GM19395 (cell line): ENCODE data around the gene VAV2.

Source experiments
- ATAC-seq: cut with Tn5 transposase; IDR thresholded peaks from one replicate; pipeline ENCODE4 v1.9.1; 2021; ENCODE audit warnings: mild to moderate bottlenecking, moderate library complexity; ENCODE audit not compliant: unreplicated experiment

Gene VAV2

DNA sequence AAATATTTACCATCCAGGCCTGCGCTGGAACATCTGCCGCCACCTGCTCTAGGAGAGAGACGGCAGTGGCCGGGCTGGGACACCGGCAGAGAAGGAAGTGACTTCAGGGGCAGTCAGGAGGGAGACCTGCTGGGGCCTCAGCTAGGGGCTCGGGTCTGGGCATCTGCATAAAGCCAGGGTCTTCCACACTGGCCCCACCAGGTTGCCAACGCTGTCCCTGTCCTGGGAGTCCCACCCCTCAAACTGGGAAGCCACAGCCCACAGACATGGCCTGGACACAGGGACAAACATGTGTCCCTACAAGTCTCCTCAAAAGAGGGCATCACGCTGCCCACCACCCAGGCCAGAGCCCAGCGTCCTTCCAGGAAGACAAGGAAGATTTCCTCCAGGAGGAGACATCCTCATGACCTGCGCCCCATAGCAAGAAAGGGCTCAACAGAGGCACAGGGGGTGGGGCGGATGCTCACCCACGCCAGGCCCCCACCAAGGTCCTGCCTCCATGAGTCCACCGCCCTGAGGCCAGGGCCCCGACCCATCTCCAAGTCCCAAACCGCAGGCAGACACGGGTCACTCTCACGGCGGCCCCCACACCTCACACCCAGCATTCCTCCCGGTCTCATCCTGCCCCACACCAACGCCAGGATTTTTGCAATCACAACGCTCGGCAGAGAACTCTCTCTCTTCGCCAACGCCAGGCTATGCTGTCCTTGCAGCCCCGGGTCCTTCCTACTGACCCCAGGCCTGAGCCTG is 9.0 kb downstream of the VAV2 start:
- no peak for ATAC-seq

DNA sequence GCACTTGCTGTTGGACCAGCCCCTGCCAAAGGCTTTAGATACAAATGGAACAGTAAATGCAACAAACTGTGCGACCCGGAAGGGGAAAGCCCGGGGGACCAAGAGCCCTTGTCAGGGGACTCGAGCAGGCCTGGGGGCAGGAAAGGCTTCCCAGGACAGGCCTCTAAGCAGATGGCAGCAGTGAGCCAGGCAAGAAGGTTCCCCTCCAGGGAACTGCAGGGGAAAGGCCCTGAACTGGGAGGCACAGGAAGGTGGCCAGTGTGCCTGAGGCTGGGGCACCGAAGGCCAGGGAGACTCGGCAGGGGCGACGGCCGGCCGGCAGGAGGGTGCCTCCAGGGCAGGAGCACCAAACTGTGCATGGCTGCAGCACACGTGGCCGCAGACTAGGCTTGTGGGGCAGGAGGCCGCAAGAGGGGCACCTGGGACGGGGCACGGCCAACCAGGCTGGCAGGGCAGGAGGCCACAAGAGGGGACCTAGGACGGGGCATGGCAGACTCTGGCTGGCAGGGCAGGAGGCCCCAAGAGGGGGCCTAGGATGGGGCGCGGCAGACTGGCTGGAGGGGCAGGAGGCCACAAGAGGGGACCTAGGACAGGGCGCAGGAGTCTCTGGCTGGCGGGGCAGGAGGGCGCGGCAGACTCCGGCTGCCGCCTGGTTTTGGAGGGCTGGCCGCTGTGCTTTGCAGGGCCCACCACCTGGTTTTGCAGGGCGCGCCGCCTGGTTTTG is 10.0 kb downstream of the VAV2 start:
- ATAC-seq, result no peak

DNA sequence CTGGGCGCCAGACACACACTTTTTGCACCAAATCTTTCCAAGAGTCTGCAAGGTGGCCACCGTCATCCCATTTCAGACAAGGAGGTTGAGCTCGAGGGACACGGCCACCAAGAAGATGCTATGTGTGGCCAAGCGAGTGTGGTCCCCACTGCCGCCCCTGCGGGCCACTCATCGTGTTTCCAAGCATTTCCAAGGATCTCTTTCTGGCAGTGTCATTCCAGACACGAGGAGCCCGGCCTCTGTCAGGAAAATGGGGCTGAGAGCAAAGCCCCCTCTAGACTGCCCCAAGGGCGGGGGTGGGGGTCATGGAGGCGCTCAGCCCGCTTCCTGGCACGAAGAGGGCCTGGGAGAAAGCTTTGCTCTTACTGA is 10.6 kb downstream of the VAV2 start:
- no peak for ATAC-seq

DNA sequence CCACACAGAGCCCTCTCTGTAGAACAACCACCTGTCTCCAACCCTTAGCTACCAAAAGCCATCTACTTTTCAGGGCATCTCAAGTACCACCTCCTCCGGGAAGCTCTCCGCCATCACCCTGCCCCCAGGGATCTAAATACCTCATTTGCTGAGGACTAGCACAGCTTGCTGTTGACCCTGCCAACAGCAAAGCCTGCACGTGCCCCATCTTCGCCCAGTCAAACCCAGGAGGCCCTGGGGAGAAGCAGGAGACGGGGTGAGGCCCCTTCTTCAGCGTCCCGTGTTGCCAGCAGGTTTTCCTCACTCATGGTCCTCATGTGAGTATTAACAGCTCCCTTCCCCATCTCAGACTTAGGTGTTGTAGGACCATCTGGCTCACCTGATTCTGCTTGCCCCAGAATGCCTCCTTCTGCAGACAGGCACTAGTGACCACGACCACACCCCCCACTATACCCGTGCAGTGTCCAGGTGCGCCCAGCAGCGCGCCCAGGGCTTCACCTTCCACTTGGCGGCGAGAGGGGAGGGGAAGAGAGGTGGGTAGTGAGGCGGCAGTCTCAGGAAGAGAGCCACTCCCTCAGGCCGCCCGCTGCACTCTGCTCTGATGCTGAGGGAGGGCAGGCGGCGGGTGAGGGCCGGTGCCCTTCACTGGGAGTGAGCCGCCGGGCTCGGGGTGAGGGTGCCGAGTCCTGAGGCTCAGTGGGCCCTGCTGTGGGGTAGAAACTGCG is 11.1 kb downstream of the VAV2 start:
- ATAC-seq, result no peak

DNA sequence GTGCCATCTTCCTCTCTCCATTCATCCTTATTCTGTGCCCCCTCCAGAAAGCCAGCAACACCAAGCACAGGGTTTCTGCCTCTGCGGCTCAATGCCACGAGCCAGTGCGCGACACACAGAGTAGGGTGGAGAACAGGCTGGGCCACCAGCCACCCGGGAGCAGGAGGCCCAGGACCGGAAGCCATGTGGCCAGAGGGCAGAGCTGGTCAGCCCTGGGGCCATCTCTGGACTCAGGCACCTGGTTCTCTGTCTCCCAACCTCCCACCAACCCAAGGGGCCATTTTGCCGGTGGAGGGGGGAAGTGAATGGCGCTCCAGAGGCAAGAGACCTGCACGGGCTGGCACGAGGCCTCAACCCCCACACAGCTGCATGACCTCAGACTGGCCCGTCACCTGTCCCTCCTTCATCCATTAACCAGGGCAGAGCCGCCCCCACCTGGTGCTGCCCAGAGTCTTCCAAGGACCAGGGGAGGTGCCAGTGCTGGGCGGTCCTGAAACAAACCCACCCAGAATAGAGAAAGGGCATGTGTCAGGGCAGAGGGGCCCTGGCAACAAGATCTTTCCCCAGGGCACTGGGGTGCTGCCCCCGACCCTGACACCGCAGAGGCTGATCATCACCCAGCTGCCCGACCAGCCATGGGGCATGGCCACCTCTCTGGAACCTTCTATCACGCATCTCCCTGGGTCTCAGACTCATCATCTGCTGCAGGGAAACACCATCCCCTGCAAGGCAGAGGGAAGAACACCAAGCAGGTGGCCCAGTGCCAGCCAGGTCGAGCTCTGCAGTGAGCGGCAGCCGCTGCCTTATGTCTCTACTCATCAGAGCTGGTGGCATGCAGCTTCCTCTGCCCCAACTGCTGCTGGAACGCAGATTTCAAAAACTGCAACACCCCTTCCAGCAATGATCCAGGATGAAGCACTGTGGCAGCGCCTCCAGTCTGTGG is 11.9 kb downstream of the VAV2 start:
- no peak for ATAC-seq

DNA sequence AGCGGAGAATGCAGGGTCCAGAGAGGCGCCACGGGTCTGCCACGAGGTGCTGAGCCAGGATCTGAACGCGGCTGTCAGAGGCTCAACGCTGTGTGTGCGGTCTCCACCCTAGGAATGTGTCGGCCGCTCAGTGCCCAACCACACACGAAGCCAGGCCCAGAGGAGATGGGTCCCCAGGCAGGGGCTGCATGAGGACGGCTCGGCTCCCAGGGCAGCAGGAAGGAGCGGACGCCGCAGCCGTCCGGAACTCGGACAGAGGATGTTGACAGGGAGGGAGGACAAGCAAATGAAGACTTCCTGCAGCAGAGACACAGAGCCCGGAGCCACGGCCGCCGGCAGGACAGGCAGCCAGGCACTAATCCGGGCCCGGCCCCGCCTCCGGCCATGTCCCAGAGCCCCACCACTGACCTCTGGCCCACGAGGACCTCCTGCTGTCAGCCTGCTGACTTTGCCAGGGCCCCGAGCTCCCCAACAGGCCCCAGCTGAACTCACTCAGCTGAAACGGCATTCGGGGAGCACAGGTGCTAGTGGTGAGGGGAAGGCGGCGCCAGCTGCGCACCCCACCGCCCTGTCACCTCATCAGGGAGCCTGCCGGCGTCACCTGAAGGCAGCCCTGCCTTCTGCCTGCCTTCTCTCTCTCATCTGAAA is 12.7 kb downstream of the VAV2 start:
- no peak for ATAC-seq

DNA sequence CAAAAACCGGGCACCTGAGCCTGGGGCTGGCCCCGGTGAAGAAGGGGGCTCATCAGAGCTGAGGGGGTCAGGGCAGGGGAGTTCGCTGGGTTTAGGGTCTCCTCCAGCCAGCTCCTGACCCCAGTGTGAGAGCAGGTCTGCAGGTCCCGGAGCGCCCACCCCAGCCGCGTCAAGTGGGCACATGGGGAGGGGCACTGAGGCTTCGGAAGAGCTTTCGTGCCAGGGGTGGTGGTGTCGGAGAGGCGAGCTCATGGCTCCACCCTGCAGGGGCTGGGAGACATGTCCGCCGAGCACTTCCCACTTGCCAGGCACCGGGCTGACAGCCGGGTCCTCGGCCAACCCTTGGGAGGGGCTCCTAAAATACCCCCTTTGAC is 13.2 kb downstream of the VAV2 start:
- ATAC-seq, result no peak

DNA sequence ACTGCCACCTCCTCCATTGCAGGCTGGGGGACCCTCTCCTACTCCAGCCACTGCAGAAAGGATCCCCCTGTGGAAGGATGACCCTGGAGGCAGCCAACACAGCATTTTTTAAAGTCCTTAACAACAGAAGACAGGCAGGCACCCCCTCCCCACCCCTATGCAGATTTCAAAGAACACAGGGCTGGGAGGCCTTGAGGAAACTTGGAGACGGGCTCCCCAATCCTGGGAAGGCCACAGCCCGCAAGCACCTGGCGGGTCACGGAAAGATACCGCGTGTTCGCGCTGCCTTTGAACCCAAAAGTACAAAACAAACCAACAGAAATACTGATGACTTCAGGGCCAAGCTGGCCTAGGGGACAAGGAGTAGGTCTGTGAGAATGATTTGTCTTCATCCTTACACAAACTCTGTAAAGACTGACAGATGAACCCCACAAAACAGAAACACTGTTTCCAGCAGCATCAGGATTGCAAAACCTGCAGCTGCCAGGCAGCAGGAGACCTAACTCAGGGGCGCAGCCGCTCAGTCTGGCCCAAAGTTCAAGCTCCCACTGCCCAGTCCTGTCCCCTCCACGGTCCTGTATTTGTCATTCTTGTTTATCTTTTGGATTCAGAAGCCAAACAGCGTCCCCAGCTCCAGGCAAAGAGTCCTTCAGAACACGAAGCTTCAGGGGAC is 13.8 kb downstream of the VAV2 start:
- no peak for ATAC-seq

DNA sequence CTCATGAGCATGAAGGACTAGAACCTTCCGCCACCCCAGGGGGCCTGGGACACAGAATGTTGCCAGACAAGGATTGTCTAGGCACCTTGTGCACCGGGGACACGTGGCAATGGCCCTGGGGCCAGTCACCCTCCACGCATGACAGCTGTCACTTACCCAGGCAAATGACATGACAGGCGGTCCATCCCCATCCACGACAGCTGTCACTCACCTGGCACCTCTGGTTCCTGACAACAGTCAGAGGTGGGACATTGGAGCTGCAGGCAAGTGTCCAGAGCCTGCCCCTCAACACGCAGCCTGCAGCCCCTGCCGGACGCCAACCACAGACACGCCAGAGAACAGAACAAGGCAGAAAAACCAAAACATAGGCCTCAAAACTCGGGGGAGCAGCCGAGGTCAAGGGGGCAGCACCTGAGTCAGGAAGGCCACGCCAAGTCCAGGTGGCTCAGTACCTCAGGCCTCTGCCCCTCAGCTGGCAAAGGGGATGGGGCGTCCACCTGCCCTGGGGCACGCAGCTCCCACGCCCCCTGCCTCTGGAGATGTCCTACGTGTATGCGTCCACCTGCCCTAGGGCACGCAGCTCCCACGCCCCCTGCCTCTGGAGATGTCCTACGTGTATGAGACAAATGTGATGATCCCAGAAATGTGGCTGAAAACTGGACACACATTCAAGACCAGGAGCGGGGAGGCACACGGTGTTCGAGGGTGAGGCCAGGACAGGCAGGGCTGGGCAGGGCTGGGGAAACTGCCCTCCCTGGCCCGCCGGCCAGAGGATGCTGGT is 14.5 kb downstream of the VAV2 start:
- no peak for ATAC-seq

DNA sequence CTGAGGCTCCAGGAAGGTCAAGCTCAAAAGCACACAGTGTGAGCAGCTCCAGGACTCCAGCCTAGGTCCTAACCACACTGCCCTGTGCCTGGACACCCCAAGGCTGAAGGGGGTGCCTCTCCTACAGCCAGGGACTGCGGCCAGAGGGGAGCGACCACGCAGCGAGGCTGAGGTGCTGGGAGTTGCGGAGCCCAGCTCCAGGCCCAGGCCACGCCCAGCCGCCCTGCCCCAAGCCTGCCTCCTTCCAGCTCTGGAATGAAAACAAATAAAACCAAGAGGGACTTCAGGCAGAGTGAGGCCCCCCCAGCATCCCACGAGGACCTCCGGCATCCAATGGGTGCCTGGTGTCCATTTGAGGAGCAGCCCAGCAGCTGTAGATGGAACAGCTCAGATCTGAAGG is 15.2 kb downstream of the VAV2 start:
- ATAC-seq, result no peak

DNA sequence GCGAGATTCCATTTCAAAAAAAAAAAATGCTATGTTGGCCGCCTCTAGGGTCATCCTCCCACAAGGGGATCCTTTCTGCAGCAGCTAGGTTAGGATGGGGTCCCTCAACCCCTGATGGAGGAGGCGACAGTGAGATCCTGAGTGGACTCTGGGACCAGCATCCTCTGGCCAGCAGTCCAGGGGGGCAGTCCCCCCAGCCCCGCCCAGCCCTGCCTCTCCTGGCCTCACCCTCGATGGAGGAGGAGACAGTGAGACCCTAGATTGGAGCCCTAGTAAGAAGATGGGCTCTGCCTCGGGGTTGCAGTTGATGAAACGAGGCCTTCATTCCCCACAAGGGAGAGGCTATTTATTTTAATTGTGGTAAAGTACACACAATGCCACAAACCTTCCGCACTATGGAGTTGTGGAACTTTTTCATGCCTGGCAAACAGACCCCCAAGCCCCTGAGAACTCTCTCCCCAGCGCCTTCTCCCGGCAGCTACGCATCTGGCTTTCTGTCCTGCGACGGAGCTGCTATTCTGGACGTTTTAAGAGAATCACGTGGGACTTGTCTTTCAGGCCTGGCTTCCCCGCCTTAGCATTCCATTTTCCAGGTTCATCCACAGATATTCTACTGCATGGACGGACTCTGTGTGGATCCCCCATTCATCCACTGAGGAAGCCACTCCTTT is 15.8 kb downstream of the VAV2 start:
- no peak for ATAC-seq

DNA sequence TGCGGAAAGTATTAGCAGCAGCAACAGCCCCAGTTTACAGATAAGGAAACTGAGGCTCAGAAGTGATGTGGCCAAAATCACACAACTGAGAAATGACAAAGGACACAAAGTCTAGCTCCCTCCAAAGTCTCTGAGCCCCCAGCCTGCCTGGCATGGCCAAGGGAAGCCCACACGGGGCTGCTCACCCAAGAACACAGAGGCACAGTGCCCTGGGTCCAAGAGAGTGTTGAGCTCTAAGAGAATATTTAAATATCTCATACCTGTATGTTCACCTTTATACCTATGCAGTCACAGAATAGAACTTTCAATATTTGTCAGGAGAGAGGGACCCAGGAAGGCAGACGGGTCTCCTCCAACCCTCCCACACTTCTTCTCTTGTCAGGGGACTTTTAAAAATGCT is 16.6 kb downstream of the VAV2 start:
- no peak for ATAC-seq

DNA sequence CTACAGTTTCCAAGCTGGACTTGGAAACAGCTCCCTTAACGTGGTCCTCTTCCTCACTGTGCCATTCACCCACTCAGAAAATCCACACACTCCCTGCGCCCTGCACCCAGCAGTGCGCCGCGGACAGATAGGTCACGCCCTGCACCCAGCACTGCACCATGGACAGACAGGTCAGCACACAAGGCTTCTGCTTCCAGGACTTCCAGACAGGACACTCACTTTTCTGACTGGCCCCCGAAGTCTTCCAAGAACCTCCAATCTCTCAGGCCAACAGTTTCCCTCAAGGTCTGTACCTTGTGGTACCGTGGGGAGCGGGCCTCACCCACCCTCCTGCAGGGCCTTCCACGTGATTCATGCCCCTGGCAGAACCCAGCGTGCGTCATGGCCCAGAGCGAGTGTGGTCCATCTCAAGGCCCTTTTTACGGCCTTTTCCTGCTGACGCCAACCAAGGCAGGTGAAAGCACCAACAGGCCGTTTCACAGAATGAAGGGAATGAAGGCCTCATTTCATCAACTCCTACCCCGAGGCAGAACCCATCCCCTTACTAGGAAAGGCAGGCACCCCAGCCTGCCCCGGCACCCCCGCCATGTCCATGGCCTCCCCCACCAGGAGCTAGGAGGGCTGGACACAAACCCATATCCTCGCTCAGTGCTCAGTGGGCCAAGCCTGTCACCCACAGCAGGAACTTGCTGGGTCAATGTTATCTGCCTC is 17.3 kb downstream of the VAV2 start:
- no peak for ATAC-seq

DNA sequence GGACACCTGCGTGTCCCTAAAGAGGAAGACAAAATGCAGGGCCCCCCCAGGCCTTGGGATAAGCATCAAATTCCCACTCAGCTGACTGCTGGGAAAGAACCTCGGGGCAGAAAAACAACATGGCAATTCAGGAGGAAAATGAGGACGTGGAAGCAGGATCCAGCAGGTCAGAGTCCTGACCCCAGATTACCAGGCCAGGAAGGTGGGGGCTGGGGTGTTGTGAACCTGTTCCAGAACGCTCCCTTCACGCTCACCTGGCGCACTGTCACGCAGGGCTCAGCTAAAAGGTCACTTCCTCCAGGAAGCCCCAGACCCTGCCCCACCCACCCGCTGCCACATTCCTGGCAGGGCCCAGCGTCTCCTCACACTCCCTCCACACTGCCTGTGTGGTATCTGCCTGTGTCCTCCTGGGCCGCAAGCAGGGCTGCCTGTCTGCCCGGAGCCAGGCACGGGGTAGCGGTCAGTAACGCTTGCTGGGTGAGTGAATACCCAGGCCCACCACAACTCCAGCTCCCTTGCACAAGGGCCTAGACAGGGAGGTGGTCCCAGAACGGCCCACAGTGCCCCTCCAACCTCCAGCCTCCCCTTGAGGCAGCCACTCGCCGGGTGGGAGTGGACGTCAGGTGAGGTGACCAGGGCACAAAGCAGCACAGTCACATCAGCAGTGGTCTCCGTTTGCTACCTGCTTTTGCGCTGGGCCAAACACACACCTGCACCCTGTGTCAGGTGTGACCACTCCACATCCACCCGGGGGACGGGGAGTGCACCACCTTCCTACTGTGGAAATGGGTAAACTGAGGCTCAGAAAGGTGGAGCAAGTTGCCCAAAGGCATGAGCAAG is 18.1 kb downstream of the VAV2 start:
- no peak for ATAC-seq

DNA sequence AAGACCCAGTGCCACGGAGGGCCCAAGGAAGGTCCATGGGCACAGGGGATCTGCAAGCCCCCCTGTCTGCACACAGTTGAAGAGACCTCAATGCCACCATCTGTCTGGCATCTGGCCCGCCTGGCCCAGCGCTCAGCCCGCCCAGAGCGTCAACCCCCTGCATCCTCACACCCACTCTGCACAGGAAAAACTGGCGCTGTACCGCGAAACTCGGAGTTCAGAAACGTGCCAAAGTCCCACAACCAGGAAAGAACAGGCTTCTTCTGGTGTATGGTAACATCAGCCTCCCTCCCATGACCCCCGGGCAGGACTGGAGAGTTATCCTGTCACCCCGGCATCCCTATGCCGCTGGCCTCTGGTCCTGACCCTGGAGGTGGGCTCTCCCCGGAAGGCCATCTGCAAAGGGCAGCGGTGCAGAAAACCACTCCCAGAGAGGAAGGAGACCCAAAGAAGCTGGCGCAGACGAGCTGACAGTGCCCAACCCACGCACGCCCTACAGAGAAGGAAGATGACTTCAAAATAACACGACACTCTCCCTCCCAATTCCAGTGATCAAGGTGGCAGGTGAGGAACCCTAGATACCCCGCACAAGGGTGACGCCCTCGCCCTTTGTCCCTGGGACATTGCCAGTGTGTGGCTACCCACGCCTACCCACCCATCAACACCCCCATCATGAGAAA is 18.9 kb downstream of the VAV2 start:
- no peak for ATAC-seq
